Hepatocyte (in vitro differentiated cells): ENCODE measurements around the gene SYTL1.

ENCODE experiments used
- CTCF ChIP-seq: fragments of 200-600 bp; sonication (generic); IDR thresholded peaks from 2 replicates; pipeline ENCODE4 v1.5.1; 2016; ENCODE audit warnings: antibody characterized with exemption, mild to moderate bottlenecking; ENCODE audit not compliant: poor library complexity
- EZH2 ChIP-seq: fragments of 200-600 bp; sonication (generic); IDR thresholded peaks from 2 replicates; pipeline ENCODE4 v1.6.1; 2016; ENCODE audit warnings: antibody characterized with exemption, mild to moderate bottlenecking, borderline replicate concordance
- EZH2phosphoT487 ChIP-seq: fragments of 200-600 bp; sonication (generic); IDR thresholded peaks from one replicate; pipeline ENCODE4 v1.6.1; 2018; ENCODE audit warnings: antibody characterized with exemption, mild to moderate bottlenecking, low read depth, moderate library complexity; ENCODE audit not compliant: unreplicated experiment, severe bottlenecking

DNA sequence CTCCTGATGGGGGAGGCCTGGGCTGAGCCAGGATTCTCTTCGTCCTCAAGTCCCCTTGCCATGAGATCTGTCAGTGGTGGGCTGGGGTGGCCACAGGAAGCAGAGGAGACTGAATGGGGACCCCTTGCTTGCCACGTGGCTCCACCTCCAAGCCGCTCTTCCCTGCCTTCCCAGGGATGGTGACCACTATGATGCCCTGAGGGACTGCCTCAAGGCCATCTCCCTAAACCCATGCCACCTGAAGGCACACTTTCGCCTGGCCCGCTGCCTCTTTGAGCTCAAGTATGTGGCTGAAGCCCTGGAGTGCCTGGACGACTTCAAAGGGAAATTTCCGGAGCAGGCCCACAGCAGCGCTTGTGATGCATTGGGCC is 40.8 kb upstream of the SYTL1 start:
- TF ChIP-seq CTCF (no peak), EZH2 (no peak), EZH2phosphoT487 (no peak)
